Measurements from ENCODE around the gene TP53AIP1.

The TP53AIP1 gene, protein sequence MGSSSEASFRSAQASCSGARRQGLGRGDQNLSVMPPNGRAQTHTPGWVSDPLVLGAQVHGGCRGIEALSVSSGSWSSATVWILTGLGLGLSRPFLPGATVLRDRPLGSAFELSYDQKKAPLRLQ

DNA sequence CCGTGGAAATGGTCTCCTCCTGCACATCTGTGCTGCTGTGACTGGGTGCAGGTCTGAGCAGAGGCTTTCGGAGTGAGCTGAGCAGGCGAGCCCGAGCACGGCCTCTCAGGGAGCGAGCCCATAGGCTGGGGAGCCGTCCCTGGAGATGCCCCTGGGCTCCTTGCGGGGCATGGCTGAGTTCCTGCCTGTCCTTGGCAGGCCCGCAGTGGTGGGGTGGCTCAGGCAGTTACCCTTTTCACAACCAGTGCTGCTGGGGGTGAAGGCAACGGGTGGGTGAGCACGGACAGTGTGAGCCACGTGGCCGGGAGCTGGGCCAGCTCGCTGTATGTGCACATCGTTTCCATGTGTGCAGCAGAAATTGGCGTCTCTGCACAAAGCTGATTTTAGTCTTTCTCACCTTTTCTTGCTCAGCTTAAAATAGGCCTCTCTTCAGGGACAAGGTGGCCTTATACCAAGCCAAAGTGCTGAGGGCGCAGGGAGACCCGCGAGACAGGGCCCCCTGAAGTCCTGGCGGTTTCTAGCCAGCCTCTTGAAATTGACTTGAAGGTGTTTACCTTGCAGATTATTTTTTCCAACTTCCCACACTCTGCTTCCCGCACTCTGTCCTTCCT is at the start of gene TP53AIP1:
Gene TP53AIP1 (minus strand): TSS at position 55 of the 611 bp plus-strand sequence. CDS start 5,053 bp downstream, outside the sequence.
- in situ Hi-C loops (cut with MboI; ENCODE audit: low sequenced_read_pairs): no loop called here

DNA sequence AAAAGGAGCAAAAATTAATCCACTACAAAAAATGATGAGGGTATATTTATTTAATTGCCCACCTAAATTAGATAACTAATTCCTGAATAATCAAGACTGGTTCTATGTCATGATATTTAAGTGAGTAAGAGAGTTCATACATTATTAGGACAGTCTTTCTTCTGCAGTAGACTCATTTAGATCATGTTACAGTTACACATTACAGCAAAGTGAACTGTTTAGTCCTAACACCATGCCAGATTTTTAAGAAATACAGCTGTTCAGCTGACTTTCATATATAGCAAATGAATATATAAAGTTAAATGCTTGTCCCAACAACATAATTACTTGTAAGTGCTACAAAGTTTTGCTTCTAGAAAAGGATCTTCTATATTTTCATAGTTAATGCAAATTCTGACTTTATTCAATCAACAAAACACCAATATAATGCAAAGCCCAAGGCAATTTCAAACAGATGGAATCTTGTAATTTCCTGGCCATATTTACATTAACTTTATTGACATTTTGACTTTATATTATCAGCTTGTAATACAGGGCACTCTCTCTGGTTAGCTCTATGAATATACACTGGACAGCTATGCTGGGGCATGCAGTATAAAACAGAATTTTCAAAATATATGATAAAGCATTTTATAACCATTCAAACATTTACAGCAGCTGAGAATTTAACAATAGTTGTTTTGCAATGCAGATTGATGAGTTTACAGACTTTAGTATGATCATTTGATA is 45.7 kb upstream of the TP53AIP1 start:
- in situ Hi-C loops (cut with MboI; ENCODE audit: low sequenced_read_pairs): no loop called here

DNA sequence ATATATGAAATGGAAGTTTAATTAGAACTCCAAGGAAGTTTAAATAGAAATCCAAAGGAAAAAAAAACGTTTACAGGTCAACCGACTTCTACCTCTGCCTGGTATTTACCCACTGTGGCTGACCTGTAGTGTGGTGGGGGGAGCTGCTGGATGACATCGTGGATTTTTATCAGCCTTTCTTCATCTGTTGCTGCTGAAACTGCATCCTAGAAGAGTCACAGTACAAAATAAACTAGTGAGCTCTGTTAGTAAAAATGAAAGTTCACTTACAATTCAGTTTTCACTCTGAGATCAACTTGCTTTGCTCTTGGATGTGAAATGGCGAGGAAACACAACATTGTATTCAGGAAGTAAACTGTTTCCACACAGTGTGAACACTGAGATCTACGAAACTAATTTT is 43.2 kb upstream of the TP53AIP1 start:
- in situ Hi-C loops (cut with MboI; ENCODE audit: low sequenced_read_pairs): no loop called here

DNA sequence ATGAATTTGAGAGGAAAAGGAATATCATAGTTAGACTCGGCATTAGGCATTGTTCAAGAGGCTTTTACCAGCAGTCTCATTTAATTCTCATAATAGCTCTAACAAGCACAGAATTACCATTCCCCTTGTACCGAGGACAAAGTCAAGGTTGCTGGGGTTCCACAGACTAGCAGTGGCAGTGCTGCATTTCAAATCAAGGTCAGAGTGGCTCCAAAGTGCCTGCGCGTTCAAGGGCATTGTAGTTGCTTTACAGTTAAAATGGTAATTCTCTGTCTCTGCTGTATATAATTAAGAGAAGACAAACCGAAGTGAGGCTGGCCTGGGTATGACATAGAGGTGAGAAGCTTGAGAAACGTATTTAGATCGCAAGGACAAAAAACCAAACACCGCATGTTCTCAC is 40.4 kb upstream of the TP53AIP1 start:
- in situ Hi-C loops (cut with MboI; ENCODE audit: low sequenced_read_pairs): no loop called here

DNA sequence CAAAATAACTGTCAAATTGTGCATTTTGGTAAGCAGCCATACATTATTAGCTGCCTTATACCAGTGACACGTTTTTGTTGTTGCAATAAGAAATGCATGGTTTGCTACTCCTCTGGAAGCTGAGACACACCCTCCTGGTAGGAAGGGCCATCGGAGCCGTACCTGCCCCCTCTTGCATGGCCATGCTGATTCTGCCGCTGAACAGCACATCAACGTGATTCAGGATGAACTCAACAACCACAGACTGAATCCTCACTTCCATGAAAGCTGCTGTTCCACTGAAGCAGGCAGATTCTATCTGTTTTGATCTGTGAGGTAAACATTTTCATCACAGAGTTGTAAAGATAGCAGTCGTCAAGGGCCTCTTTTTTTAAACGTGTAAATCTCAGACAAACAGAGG is 38.6 kb upstream of the TP53AIP1 start:
- in situ Hi-C loops (cut with MboI; ENCODE audit: low sequenced_read_pairs): no loop called here

DNA sequence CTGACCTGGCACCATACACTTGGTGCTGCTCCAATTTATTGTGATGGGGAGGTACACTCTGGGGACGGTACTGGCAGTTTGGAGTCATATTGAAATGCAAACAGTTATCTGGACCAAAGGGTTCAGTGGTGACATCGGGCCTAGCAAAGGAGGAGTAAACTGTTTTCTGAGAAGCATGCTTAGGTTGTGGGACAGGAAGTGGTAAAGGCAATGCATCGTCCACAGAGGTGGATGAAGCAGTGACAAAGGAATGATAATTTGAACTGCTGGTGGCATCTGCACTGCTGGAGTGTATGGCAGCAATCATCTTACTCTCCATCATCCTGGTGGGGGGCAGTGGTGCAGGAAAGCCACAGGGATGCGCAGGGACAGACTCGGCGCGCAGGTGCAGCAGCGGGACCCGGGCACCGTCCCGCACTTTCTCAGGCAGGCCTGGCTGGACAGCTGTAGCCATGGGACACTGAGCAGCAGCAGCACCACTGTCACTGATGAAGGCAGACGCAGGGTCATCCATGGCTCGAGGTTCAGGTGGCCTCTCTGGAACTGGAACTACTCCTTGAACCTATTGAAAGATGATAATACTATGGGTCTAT is 28.0 kb upstream of the TP53AIP1 start:
- in situ Hi-C loops (cut with MboI; ENCODE audit: low sequenced_read_pairs): loop anchor here (25.0 kb wide), 1 partner anchor 808 kb away; no protein-coding TSS in a partner anchor

DNA sequence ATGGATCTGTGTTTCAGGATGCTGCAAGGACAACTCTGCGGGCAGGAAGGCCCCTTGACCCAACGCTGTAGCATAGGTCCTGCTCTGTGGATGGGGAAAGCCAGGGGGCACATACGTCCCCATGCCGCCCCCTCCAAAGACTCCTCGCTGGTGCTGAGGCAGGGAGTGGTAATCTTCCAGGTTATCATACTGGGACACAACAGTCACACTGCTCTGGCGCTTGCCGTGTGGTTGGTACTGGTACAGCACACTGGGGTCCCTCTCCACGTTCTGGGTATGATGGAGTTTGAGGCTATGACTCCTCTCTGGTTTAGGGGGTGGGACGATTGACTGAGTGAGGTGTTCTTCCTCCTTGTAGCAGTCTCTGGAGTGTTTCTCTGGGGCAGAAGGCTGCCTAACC is 26.2 kb upstream of the TP53AIP1 start:
- in situ Hi-C loops (cut with MboI; ENCODE audit: low sequenced_read_pairs): loop anchor here (25.0 kb wide), 1 partner anchor 807 kb away; no protein-coding TSS in a partner anchor

DNA sequence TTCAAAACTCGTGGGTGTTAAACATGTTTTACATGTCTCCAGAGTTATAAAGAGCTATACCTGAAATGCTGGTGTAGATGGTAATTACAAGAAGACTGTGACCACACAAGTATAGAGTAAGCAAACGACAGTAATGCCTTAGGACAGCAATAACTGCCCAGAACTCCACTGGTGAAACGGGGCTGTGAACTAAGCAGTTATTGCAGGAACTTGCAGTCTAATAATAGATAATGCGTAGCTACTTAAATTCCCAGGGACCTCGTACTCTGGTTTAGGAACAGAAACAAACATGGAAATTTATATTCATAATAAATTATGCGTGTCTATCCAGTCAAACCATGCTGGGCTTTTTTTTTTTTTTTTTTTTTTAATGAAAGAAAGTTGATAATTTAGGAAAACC is 24.9 kb upstream of the TP53AIP1 start:
- in situ Hi-C loops (cut with MboI; ENCODE audit: low sequenced_read_pairs): loop anchor here (25.0 kb wide), 1 partner anchor 805 kb away; no protein-coding TSS in a partner anchor

DNA sequence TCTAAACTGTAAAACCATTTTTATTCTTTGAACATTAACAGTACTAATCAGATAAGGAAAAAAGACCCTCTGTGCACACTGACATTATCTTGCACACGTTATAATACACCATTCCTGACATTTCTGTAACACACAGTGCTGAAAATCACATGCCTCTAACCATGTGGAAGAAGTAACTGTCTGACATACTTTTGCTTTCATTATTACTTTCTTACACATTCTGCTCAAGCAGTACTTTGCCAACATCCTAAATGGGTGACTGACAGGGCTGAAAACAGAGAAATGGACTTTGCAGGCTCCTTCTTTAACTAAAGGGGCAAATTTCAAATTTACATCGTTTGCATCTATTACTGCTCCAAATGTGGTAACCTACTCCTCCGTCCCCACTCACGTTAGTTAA is 22.8 kb upstream of the TP53AIP1 start:
- in situ Hi-C loops (cut with MboI; ENCODE audit: low sequenced_read_pairs): loop anchor here (25.0 kb wide), 1 partner anchor 803 kb away; no protein-coding TSS in a partner anchor

DNA sequence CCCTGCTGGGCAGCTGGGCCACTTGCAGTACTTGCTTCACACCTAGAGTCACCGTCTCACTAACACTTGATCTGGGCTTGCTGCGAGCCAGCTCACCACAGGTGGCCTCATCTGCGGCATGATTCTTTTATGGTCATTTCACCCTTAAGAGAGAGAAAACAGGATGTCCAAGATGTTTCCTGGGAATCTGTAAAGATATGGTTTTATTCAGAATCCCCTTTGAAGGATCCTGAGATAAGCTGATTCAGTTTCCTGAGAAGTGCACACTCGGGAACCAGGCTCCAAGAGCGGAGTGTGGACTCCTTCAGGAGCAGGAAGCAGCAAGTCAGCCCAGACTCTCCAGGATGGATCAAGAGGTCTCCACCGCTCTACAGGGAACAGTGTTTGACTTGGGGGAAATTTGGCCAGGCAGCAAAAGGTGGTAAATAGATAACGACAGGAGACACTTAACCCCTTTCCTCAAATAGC is 21.8 kb upstream of the TP53AIP1 start:
- in situ Hi-C loops (cut with MboI; ENCODE audit: low sequenced_read_pairs): loop anchor here (25.0 kb wide), 1 partner anchor 802 kb away; no protein-coding TSS in a partner anchor

DNA sequence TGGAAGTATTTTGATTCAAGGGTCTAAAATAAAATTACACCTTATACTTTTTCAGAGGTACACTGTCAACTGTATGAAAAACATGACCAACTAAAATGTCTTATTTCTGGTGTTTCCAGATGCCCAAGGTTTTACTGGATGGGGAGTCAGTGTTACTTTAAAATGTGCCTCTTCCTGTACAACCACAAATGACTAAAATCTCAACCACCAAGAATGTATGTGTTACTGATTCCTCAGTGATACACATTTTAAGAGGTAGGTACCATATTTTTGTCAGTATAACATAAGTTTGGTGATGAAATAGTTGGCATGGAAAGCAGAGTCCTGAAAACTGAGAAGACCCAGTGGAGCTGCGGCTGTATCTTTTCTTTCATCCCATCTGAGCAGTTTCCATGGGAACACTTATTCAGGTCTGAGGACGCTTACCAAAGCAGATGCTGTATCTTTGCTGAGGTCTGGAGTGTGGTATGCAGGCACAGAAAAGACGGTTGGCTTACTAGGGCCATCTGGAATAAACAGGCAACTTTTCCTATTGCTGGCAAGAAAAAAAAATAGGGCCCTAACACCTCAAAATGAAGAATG is 21.2 kb upstream of the TP53AIP1 start:
- in situ Hi-C loops (cut with MboI; ENCODE audit: low sequenced_read_pairs): loop anchor here (25.0 kb wide), 1 partner anchor 802 kb away; no protein-coding TSS in a partner anchor

DNA sequence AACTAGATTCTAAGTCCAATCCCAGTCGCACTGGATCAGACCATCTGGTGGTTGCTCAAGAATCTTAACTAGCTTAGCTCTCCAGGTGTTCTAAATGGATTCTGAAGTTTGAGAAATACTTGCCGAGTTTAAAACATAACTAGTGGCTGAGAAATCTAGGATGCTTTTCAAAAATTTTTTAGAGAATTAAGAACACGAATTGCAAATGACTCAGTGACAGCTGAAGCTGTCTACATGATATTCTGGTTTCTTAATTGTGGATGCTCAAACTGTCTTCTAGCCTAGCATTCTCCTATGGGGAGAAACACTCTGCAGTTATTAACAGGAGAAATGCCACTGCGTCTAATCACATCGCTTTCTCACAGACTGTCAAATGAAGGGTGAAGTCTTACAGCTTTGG is 20.2 kb upstream of the TP53AIP1 start:
- in situ Hi-C loops (cut with MboI; ENCODE audit: low sequenced_read_pairs): loop anchor here (25.0 kb wide), 1 partner anchor 801 kb away; no protein-coding TSS in a partner anchor

DNA sequence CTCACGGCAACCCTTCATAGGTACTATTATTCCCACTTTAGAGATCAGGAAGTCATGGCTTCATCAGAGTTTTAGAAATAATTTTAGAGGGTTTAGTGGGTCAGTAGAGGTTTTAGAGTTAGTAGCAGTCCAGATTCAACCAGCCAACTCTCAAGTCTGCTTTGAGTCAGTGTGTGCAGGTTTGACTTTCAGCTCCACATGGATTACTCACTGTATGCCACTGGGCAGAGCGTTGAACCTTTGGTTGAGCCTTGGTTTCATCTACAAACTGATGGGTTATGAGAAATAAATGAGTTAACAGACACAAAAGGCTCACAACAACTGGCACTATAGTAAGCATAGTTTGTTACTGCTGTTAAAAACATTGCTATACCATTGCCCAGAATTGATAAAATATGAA is 19.0 kb upstream of the TP53AIP1 start:
- in situ Hi-C loops (cut with MboI; ENCODE audit: low sequenced_read_pairs): loop anchor here (25.0 kb wide), 1 partner anchor 799 kb away; no protein-coding TSS in a partner anchor

DNA sequence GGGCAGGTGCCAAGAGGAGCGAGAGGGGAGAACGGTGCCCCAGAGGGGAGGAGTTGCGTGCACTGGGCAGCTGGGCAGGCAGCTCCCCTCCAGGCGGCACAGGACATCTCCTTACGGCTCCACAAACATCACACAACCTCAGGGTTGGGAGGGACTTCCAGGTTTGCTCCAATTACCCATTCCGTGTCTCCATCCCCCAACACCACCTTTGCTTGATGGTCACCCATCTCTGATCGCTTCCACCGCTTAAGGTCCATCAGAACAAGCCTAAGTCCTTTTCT is 14.5 kb upstream of the TP53AIP1 start:
- in situ Hi-C loops (cut with MboI; ENCODE audit: low sequenced_read_pairs): loop anchor here (25.0 kb wide), 1 partner anchor 795 kb away; no protein-coding TSS in a partner anchor

DNA sequence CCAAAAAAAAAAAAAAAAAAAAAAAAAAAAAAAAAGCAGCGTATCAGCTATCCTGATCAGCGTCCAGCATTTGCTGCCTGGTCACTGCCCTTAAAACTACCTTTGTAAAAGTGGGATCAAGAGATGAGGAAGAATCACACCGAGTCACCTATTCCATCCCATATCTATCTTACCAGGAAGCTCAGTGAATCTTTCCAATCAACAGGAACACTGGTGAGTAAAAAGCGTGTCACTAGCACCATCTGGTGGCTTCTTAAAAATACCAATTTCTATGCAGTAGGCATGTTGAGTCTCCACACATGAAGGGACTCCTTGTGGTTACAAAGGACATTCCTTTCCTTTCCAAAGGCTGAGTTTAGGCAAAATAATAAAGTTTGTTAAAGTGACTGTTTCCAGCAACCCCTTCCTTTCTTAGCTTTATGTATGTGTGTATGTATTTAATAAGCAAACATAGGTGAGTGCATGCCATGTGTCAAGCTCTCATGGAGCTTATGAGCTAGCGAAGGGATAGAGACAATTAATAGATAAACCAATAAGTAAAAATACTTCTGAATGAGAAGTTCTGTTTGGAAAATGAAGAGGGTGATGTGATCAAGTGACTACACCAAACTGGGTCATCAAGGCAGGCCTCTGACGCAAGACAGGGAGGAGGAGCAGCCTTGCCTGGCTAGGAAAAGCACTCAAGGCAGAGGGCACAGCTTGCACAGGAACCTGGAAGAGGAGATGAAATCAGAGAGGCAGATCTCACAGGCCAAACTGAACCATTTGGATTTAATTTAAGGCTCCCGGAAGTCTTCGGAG is 13.9 kb upstream of the TP53AIP1 start:
- in situ Hi-C loops (cut with MboI; ENCODE audit: low sequenced_read_pairs): loop anchor here (25.0 kb wide), 1 partner anchor 794 kb away; no protein-coding TSS in a partner anchor

DNA sequence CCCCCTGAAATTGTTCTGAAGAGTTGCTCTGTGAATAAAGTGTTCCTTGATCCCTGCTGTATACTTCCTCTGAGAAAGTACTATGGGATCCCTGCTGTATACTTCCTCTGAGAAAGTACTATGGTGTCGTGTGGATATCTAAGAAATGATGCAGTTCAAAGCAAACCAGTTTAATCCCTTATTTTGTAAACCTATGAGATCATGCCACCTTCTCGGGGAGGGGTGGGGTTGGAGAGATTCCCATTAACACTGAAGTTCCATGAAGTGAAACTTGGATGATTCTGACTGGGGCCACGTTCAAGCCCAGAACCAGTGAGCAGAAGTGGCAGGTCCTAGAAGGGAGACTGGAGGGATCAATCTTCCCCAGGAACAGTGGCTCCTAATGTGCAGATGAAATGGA is 13.0 kb upstream of the TP53AIP1 start:
- in situ Hi-C loops (cut with MboI; ENCODE audit: low sequenced_read_pairs): loop anchor here (25.0 kb wide), 1 partner anchor 793 kb away; no protein-coding TSS in a partner anchor

DNA sequence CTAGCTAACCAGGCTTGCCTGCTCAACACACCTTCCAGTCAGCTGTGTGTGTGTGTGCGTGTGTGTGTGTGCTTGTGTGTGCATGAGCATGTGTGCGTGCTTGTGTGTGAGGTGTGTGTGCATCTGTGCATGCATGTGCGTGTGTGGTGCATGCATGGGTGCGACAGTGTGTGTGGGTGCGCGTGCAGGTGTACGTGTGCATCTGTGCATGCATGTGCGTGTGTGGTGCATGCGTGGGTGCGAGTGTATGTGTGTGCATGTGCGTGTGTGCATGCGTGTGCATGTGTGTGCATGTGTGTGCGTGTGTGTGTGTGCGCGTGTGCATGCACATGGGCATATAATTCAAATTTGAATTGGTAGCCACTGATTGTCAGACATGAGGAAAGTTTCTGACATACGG is 10.5 kb upstream of the TP53AIP1 start:
- in situ Hi-C loops (cut with MboI; ENCODE audit: low sequenced_read_pairs): loop anchor here (25.0 kb wide), 1 partner anchor 791 kb away; no protein-coding TSS in a partner anchor

DNA sequence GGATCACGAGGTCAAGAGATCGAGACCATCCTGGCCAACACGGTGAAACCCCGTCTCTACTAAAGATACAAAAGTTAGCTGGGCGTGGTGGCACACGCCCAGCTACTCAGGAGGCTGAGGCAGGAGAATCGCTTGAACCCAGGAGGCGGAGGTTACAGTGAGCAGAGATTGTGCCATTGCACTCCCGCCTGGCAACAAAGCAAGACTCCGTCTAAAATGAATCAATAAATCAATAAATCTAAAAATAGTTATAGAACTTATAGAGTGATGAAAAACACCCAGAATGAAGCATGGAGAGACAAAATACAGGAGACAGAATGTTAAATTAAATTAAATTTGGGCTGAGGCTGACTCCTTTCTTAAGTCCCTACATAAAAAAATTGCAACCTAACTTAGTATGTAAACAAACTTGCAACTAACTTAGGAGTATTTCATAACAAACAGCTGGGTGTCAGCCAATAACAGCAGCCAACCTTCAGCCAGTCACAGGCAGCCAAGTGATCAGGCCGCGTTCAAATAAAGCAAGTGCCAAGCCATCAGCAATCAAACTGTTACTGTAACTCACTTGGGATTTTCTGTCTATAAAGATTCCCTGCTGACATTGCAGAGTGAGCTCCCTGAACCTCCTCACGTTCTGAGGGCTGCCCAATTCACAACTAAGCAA is 7.3 kb upstream of the TP53AIP1 start:
- in situ Hi-C loops (cut with MboI; ENCODE audit: low sequenced_read_pairs): loop anchor here (25.0 kb wide), 1 partner anchor 788 kb away; no protein-coding TSS in a partner anchor

DNA sequence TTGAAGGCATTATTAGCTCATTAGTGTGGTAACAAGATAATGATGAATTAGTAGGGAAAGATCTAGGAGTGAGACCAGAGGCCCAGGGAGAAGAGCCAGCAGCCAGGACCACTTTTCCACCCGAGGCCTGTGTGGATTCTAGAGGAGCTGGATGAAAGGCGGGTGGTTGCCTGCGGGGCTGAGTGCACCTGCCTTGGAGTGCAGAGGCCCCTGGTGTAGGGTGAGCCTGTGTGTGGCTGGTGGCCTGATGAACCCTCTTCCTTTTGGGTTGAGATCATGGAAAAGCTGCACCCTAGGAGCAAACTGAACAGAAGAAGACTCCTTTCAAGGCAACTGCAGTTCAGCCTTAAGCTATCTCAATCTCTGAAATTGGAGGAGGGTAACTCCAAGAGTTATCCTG is 5.9 kb upstream of the TP53AIP1 start:
- in situ Hi-C loops (cut with MboI; ENCODE audit: low sequenced_read_pairs): no loop called here
